Spleen (tissue), 11 donors: ENCODE data around the gene AK1. TPM values are rescaled to one million over a fixed set of nuclear protein-coding genes. Genes with fewer than 3 reads are reported as not detected.

Experiments
- DNase-seq: peaks from one replicate; pipeline ENCODE4 v3.0.0-alpha.2; 2020
- H3K27ac ChIP-seq, 8 donors: fragments of 200-600 bp; sonication (generic) in 7 of 8; 1 replicate in 4 of 8; 2 replicates in 4 of 8; pipeline versions ENCODE4 v1.5.0 to v1.8.0; 2016 to 2021; ENCODE audit warnings: inconsistent platforms in 4 of 8, mild to moderate bottlenecking in 4 of 8, moderate library complexity in 1 of 8
- H3K27me3 ChIP-seq, 7 donors: fragments of 200-600 bp; sonication (generic) in 6 of 7; replicated peaks in 1 of 7; 1 replicate in 4 of 7; 2 replicates in 3 of 7; pipeline versions ENCODE4 v1.5.0 to v1.8.0; 2016 to 2021; ENCODE audit warnings: inconsistent platforms in 3 of 7, mild to moderate bottlenecking in 1 of 7
- H3K36me3 ChIP-seq, 6 donors: fragments of 200-600 bp; sonication (generic) in 5 of 6; 1 replicate in 4 of 6; 2 replicates in 2 of 6; pipeline versions ENCODE4 v1.5.0 to v1.8.0; 2016 to 2021; ENCODE audit warnings: inconsistent platforms in 2 of 6
- H3K4me1 ChIP-seq, 6 donors: fragments of 200-600 bp; sonication (generic) in 5 of 6; 1 replicate in 3 of 6; 2 replicates in 3 of 6; pipeline versions ENCODE4 v1.5.0 to v1.8.0; 2016 to 2021; ENCODE audit warnings: inconsistent platforms in 3 of 6
- H3K4me3 ChIP-seq, 8 donors: fragments of 200-600 bp; sonication (generic) in 7 of 8; 1 replicate in 4 of 8; 2 replicates in 4 of 8; pipeline versions ENCODE4 v1.5.0 to v1.8.0; 2016 to 2021; ENCODE audit warnings: inconsistent platforms in 4 of 8, mild to moderate bottlenecking in 4 of 8, moderate library complexity in 2 of 8
- H3K9me3 ChIP-seq, 8 donors: fragments of 200-600 bp; sonication (generic) in 7 of 8; 1 replicate in 4 of 8; 2 replicates in 4 of 8; pipeline versions ENCODE4 v1.5.0 to v1.8.0; 2016 to 2021; ENCODE audit warnings: inconsistent platforms in 4 of 8
- CTCF ChIP-seq, 11 experiments: fragments of 200-600 bp in 7 of 11; fragments of 450-650 bp in 4 of 11; sonication (generic) in 4 of 11; IDR thresholded peaks in 8 of 11; conservative IDR thresholded peaks in 3 of 11; 1 replicate in 7 of 11; 2 replicates in 4 of 11; pipeline versions ENCODE4 v1.4.0 to v1.8.0; 2016 to 2021; ENCODE audit warnings: antibody characterized with exemption in 11 of 11, inconsistent platforms in 4 of 11, mild to moderate bottlenecking in 1 of 11
- POLR2A ChIP-seq, 3 donors: fragments of 450-650 bp; IDR thresholded peaks; one replicate each; pipeline ENCODE4 v1.5.1; 2017; ENCODE audit warnings: antibody characterized with exemption in 3 of 3, mild to moderate bottlenecking in 1 of 3
- POLR2AphosphoS5 ChIP-seq, 3 donors: sonication (generic); formaldehyde crosslinking; IDR thresholded peaks; one replicate each; pipeline ENCODE4 v1.5.1; 2017; ENCODE audit warnings: antibody characterized with exemption in 3 of 3
- WGBS, 5 donors: extraction: QIAGEN DNeasy Blood & Tissue Kit in 3 of 5; methylation state at CpG; one replicate each; pipeline versions ENCODE4 v1.1.5 to v1.1.7; 2013 to 2018; 5-methylcytosine and 5-hydroxymethylcytosine counted together
- intact Hi-C: fragments of 100-400 bp; cut with DNase I; formaldehyde crosslinking; loops from one replicate; pipeline ENCODE4 v1.15.0; 2023; ENCODE audit warnings: low total_unique reads
- polyA plus RNA-seq, 3 donors: library from polyadenylated mRNA; stranded (reverse); fragments of 200-250 nt; gene quantifications; one replicate each; pipeline ENCODE4 v1.2.1, GENCODE V29; 2013
- total RNA-seq, 7 donors: library from RNA; depleted of rRNA in 3 of 7; stranded (reverse); fragments of >200 nt in 3 of 7; fragmentation: NEBNext Ultra II Directional in 4 of 7; extraction: Animal tissue kit (Norgen Biotek cat#: 25700) in 4 of 7; gene quantifications; one replicate each; pipeline versions ENCODE4 v1.1.0 to v1.2.1, GENCODE V29; 2016 to 2021
- donor health status: healthy with polysubstance abuse.
- donor health status: DM: no; HTN: no; CAD: no; lungs with moderate emphysema.
- donor health status: DM: no; HTN: no; CAD: no.
- donor health status: Bipolar disorder and iron deficiency.
- donor health status: healthy.
- donor health status: DM: no; HTN: no; CAD: no.
- donor health status: DM: yes; HTN: yes; CAD: no.

The AK1 gene
- total and polyA plus RNA-seq, 10 donors: 41.3 to 97.9 (median 62.3) TPM

GRCh38 chr9:127862075-127863011 is 15.1 kb downstream of the AK1 start:
- H3K4me1 ChIP-seq: peaks cover 70 to 100% (median 91%) of the 10 kb centered on the region in 6 donors
- TF ChIP-seq POLR2AphosphoS5 (IDR thresholded peaks at IDR 0.05): peak; percentile 92 to 94 (median 93)
- TF ChIP-seq CTCF (IDR thresholded peaks at IDR 0.05 in 8 of 11, conservative IDR thresholded peaks at IDR 0.05 in 3 of 11): no peak
- no peak for TF ChIP-seq POLR2A (IDR thresholded peaks at IDR 0.05)
- peak overlapping the region; percentile 84 to 92 (median 88) for H3K27ac ChIP-seq
- H3K9me3 ChIP-seq: no peaks in the 10 kb centered on the region
- no peaks in the 10 kb centered on the region for H3K27me3 ChIP-seq
- WGBS, 5 donors: 10 to 18% (median 13%) methylated on average over 26 to 29 of the region's 29 CpGs
- intact Hi-C loops: loop anchor here (10.0 kb wide), 1 partner anchor 68 kb away; no protein-coding TSS in a partner anchor
- H3K36me3 ChIP-seq: peaks cover 0 to 3% (median 0%) of the 10 kb centered on the region in 6 donors
- DNase-seq: peak; percentile 98
- peak overlapping the region in 1 of 8 donors; percentile 15 for H3K4me3 ChIP-seq

GRCh38 chr9:127860779-127861178 is 16.7 kb downstream of the AK1 start:
- TF ChIP-seq CTCF (IDR thresholded peaks at IDR 0.05 in 8 of 11, conservative IDR thresholded peaks at IDR 0.05 in 3 of 11) (no peak), POLR2AphosphoS5 (IDR thresholded peaks at IDR 0.05) (no peak), POLR2A (IDR thresholded peaks at IDR 0.05) (no peak)
- DNase-seq: no peak
- Histone ChIP-seq H3K36me3 (no peaks in the 10 kb centered on the region), H3K27ac (peak overlapping the region in 6 of 8 donors; percentile 86 to 92 (median 89)), H3K4me3 (no peak overlapping the region), H3K4me1 (peaks cover 72 to 100% (median 92%) of the 10 kb centered on the region in 6 donors), H3K27me3 (no peaks in the 10 kb centered on the region), H3K9me3 (no peaks in the 10 kb centered on the region)
- intact Hi-C loops: loop anchor here (10.0 kb wide), 1 partner anchor 66 kb away; no protein-coding TSS in a partner anchor
- WGBS, 5 donors: 89 to 96% (median 92%) methylated on average over 11 of the region's 11 CpGs

GRCh38 chr9:127860260-127860659 is 17.2 kb downstream of the AK1 start:
- no peak for TF ChIP-seq CTCF (IDR thresholded peaks at IDR 0.05 in 8 of 11, conservative IDR thresholded peaks at IDR 0.05 in 3 of 11)
- TF ChIP-seq POLR2AphosphoS5 (IDR thresholded peaks at IDR 0.05): no peak
- TF ChIP-seq POLR2A (IDR thresholded peaks at IDR 0.05): no peak
- H3K4me1 ChIP-seq: peaks cover 75 to 100% (median 93%) of the 10 kb centered on the region in 6 donors
- intact Hi-C loops: loop anchor here (10.0 kb wide), 1 partner anchor 65 kb away; no protein-coding TSS in a partner anchor
- 70 to 82% (median 76%) methylated on average over 8 of the region's 8 CpGs for WGBS, 5 donors
- peak overlapping the region in 6 of 8 donors; percentile 51 to 92 (median 89) for H3K27ac ChIP-seq
- H3K27me3 ChIP-seq: no peaks in the 10 kb centered on the region
- H3K36me3 ChIP-seq: no peaks in the 10 kb centered on the region
- no peak overlapping the region for H3K4me3 ChIP-seq
- H3K9me3 ChIP-seq: no peaks in the 10 kb centered on the region
- DNase-seq: no peak

- H3K9me3 ChIP-seq: no peaks in the 10 kb centered on the region
- no peak for DNase-seq
- no peak overlapping the region for H3K4me3 ChIP-seq
- no peak for TF ChIP-seq POLR2A (IDR thresholded peaks at IDR 0.05)
- TF ChIP-seq POLR2AphosphoS5 (IDR thresholded peaks at IDR 0.05): peak; percentile 9 to 80 (median 65)
- no peak for TF ChIP-seq CTCF (IDR thresholded peaks at IDR 0.05 in 8 of 11, conservative IDR thresholded peaks at IDR 0.05 in 3 of 11)
- intact Hi-C loops: no loop called here
- no peaks in the 10 kb centered on the region for H3K36me3 ChIP-seq
- WGBS, 5 donors: 23 to 35% (median 34%) methylated on average over 7 to 12 of the region's 12 CpGs
- H3K4me1 ChIP-seq: peaks cover 73 to 100% (median 91%) of the 10 kb centered on the region in 6 donors
- H3K27me3 ChIP-seq: no peaks in the 10 kb centered on the region
- H3K27ac ChIP-seq: peak overlapping the region; percentile 19 to 91 (median 86)
Measured at GRCh38 chr9:127858041-127858512, 19.4 kb downstream of the AK1 start.
